Activated CD8-positive, alpha-beta memory T cell treated with anti-CD3 and anti-CD28 coated beads, Interleukin-2, amount 50 U/mL, for 1 hour (primary cell): ENCODE data around the gene OR13C4.
"Not testable (repeated sequence)": the region's sequence is repeated elsewhere in the genome, so short reads cannot be mapped to it uniquely, and the experiment has no call there.

Experiments
- DNase-seq: peaks from one replicate; pipeline ENCODE4 v3.0.0-alpha.2; 2020; ENCODE audit errors: extremely low read depth

The OR13C4 gene

DNA sequence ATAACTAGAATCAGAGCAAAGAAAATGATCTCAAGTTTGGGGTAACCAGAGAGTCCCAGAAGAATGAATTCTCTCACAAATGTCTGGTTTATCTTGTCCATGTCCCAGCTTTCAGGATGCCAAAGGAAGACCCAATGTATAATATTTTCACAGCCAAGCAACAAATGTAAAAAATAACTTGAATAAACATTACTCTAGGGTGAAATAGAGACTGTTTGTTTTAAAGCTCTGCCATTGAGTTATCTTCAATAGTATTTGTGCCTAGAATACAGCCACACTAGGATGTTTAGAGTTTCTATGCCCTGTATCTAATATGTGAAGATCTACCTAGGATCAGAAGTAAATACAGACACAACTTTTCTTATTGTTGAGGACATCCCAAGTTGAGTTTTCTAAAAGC is at the start of gene OR13C4:
OR13C4 (minus strand) TSS at position 101 of the 400 bp plus-strand sequence; CDS start at position 101, 0 bp downstream.
- DNase-seq = no peak

DNA sequence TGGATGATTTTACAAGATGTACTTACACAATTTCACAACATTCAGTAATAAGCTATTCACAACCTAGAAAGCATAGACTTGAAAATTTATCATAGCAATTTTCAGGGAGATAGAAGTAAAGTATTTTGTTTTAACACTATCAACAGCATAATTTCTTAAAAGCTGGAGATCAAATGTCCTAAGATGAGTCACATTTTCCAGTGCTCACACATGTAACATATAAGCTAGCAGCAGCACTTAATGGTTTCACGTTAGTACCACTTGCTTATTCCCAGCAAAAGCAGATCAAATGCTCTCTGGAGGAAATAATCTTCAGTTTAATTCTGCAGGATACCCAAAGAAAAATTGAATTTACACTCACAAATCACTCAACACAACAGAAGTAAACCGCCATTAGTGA is 48.4 kb upstream of the OR13C4 start:
- DNase-seq = no peak

DNA sequence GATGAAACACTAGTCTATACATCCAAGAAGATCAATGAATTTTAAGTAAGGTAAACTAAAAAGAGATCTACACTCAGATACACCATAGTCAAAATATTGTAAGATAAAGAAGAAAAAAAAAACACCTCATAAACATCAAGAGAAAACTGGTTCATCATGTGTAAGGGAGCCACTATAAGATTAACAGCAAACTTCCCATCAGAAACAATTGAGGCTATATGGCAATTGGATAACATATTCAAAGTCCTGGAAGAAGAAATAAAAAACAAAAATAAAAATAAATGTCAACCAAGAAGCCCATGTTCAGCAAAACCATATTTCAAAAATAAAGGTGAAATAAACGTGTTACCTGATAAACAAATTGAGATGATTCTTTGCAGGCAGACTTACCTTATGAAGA is 45.6 kb upstream of the OR13C4 start:
- no peak for DNase-seq

DNA sequence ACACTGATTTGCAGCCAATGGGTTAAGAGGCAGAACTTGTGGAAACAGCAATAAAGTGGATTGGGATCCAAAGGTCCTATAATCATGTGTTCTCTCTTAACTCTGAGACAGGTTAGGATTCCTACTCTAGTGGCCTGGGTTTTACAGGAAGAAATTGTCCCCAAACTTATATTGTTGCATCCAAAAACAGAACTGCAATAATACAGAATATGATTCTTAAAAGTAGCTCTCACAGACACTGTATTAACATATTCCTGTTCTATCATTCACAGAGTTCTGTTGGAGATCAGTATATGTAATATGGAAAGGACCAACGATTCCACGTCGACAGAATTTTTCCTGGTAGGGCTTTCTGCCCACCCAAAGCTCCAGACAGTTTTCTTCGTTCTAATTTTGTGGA is 41.9 kb upstream of the OR13C4 start, which contains the start of gene OR13C8:
OR13C8 (plus strand) TSS at position 301 of the 400 bp plus-strand sequence; CDS start at position 301, 0 bp downstream.
- DNase-seq = no peak

DNA sequence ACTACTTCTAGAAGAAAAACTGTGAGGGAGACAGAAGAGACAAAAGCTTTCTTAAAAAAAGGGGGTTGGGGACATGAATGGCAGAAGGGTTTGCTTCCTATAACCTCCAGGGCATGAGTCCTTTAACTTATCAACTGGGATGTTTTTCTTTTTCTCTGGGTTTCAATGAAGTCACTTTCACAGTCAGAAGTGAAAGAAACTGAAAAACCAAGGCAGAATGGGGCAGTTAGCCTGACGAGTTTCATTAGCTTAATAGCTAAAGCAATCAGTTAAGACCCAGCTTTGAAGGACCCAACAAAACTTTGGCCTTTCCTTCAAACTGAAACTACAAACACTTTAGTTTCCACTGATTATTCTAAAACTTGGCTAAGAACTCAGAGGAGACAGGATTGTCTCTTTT is 37.3 kb upstream of the OR13C4 start:
- DNase-seq = no peak

DNA sequence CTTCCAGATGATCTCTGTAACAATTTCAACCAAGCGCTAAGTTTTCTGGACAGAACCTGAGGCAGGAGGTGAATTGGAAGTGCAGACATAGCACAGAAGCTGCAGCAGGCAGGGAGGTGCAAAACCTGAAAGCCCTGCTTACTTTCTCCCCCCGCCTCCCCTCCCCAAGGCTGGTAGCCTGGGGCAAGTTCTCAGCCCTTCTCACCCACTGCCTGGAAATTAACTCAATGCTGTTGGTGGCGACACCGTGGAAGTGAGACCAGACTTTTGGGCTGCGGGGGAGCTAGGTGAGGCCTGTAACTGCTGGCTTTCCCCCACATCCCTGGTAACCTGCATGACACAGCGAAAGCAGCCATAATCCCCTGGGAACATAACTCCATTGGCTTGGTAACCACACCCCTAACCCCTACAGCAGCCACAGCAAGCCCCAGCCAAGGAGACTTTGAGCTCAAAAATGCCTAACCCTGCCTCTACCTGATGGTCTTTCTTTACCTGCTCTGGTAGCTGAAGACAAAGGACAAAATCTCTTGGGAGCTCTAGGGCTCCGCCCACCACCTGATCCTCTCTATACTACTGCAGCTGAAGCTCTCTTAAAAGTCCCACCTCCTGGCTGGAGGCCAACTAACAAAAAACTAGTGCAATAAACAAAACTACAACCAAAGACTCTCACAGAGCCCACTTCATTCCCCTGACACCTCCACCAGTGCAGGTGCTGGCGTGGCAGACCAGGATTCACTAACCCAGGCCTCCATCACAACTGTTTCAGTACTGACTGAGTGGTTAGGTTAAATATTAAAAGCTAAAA is 30.0 kb upstream of the OR13C4 start:
- DNase-seq = no peak

DNA sequence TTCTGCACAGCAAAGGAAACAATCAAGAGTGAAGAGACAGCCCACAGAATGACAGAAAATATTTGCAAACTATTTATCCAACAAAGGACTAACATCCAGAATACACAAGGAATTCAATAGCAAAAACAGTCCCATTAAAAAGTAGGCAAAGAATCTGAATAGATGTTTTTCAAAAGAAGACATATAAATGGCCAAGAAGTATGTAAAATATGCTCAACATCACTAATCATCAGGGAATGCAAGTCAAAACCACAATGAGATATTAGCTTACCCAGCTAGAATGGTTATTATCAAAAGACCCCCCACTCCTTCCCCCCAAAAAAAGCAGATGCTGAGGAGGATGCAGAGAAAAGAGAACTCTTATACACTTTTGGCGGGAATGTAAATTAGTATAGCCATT is 28.5 kb upstream of the OR13C4 start:
- no peak for DNase-seq

DNA sequence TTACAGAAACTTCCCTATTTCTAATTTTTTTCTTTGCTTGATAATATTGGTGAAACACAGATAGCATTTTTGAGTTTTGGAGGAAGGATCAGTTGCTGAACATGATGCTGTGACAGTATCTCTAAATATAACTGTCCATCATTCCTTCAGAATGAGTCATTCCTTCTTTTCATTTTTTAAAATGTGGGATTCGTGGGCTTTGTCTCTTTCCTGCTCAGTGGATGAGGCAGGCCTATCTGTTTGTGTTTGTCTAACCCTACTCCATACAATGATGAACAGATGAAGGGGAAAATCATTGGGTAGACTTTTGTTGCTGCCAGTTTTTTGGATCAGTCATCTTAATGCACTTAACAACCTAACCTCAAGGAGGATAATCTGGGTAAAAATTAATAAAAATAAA is 26.3 kb upstream of the OR13C4 start:
- DNase-seq = no peak

DNA sequence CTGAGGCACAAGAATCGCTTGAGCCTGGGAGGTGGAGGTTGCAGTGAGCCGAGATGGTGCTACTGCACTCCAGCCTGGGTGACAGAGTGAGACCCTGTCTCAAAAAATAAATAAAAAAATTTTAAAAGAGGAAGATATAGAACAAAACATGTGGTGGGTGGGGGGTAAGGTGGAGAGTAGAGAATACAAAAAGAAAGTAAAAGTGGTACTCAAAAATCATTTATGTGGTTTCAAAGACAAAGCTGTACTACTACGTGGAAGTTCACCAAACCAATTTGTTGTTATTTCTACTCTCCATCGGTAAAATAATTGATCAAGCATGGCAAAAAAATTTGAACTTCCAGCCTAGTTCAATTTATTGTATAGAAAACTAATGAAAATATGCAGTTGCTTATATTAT is 17.6 kb upstream of the OR13C4 start:
- DNase-seq = no peak

DNA sequence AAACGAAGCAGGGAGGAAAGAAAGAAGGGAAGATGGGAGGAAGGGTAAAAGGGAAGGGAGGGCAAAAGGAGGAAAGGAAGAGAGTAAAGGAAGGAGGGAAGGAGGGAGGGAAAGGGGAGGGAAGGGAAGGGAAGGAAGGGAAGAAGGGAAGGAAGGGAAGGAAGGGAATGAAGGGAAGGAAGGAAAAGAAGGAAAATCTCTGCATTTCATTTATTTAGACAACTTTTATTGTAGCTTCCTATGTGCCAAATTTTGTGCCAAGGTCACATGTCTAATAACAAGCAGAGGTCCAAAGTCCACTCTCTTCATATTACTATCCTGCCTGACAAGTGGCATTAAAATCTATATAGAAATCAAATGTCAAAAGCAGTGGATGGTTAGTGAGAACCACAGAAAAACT is 12.3 kb upstream of the OR13C4 start:
- no peak for DNase-seq

DNA sequence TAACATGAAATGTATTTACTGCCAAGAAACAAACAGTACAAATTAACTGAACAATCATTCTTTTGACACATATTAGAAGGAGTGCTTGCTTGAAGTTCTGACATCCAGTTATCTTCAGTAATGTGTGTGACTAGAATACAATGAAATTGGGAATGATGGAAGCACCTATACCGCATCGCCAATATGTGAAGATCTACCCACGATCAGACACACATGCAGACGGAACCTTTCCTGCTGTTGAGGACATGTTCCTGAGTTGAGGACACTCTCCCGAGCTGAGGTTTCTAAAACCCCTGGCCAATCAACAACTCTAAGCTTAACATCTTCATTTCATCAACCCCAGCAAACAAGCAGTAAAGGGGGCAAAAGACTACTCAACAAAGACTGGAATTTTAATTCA is 9.7 kb upstream of the OR13C4 start, which contains the start of gene OR13C3:
OR13C3 (minus strand) TSS at position 101 of the 400 bp plus-strand sequence. CDS start 133 bp downstream, outside the sequence.
- DNase-seq = no peak

DNA sequence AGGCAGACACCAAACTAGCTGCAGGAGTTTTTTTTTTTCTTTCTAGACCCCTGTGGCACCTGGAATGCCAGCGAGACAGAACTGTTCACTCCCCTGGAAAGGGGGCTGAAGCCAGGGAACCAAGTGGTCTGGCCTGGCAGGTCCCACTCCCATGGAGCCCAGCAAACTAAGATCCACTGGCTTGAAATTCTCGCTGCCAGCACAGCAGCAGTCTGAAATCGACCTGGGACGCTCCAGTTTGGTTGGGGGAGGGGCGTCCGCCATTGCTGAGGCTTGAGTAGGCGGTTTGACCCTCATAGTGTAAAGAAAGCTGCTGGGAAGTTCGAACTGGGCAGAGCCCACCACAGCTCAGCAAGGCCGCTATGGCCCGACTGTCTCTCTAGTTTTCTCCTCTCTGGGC is 6.8 kb downstream of the OR13C4 start:
- not testable (repeated sequence) for DNase-seq

DNA sequence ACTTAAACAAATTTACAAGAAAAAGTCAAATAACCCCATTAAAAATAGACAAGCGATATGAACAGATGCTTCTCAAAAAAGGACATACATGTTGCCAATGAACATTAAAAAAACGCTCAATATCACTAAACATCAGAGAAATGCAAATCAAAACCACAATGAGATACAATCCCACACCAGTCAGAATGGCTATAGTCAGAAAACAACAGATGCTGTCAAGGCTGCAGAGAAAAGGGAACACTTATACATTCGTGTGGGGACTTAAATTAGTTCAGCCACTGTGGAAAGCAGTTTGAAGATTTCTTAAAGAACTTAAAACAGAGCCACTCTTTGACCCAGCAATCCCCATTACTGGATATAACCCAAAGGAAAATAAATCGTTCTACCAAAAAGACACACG is 12.1 kb downstream of the OR13C4 start:
- DNase-seq = no peak

DNA sequence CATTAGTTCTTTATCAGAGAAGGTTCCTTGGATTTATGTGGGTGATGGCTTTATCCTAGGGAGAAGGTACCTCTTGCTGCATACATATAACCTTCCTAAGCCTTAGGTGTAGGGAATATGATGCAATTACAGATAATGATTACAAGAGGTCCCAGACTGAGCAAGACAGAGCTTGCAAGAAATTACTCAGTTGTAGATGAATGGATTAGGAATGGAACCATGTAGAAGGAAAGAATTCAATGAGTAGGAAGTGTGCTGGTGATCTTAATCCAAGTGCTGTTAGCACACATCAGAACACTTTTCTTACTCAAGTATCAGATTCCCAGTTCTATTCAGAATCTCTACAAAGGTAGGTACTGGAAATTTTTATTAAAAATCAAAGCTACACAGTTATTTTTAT is 20.4 kb downstream of the OR13C4 start:
- no peak for DNase-seq

DNA sequence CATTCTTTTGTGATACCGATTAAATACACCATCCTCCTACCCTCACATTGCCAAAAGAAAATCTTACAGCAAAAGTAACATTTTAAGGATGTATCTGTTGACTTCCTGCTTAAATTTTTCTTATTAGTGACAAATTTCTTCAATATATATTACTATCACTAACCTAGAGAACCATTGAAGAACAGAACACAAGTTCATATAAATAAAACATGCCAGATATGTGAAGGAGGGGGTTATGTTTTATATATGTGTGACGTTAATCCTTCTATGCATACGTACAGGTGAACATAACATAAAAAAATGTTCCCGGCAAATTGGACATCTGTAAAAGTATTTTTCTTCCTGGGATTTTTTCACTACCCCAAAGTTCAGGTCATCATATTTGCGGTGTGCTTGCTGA is 23.0 kb downstream of the OR13C4 start, which contains the start of gene OR13F1:
OR13F1 (plus strand) TSS at position 301 of the 400 bp plus-strand sequence; CDS start at position 301, 0 bp downstream.
- no peak for DNase-seq

DNA sequence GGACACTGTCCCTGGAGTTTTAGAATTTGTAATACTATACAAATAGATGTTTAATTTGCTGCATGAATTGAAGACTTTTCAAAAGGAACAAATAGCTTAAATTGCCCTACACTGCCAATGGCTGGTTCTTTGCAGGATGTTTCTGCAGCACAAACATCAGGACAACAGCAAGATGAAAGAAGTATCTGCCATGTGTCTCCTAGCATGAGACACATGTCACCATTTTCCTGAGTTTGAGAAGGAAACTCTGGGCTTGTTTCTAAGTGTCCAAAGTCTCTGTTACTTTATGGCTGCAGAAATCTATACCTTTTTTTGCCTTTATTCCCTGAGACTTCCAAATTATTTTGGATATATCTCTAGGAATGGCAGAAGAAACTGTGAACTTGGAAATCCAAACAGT is 23.6 kb downstream of the OR13C4 start:
- DNase-seq = no peak

DNA sequence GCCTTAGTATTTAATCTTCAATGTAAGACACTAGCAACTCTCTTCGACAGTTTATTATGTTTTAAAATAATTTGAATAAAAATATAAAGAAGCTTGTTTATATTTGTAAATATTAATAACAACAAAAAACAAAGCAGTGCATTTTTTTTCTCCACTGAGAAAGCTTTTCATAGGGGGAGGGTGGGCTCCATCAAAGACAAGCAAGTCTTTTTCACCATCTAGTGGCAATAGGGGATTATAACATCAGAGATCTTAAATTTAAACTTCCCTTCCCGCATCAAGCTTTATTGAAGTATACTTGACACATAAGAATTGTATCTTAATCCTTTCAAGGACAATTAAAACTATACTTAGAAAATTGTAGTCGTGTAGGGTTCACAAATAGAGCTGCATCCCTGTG is 32.2 kb downstream of the OR13C4 start:
- no peak for DNase-seq

DNA sequence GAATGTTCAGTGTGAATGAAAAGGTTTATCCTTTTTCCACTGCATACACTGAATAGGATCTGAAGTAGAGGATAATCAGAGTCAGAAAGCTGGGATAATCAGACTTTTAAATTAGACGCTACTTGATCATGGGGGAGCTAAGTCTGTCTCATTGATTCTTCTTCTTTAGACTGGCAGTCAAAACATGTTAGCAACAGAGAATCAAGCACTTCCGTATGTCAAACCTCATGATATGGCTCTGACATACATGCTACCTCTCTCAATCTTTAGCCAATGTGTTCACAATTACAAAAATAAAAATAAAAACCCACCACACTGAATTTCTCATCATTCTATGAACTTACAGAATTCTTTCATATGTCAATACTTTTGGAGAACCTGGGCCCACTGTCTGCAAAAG is 42.0 kb downstream of the OR13C4 start:
- no peak for DNase-seq

DNA sequence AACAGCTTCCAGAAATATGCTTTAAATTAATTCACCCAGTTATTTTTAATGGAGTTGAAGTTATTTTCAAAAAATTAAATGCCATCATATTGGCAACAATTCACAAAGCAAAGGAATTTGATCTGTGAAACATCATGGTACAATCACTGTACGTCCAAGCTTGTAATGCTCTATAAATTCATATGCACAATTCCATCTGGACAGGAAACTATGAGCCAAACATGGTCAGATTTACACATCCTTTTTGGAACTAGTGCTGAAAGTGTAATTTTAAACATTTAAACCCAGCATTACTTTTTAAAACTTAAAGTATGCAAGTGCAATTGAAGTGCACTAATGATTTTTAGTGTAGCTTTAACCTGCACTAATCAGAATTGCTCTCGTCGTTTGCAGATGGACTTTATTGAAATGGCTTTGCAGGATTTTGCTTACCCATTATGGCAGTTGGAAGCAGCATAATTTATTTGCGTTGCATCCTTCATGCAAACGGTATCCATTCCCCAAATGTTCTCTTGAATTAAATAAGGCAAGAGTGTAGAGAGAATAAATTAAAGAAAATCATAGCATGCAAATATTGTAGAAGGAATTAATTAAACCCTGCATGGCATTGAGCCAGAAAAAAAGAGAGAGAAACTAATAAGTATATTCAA is 44.0 kb downstream of the OR13C4 start:
- no peak for DNase-seq
